Fibroblast of lung (primary cell): ENCODE results near the gene PPM1E. TPM values are rescaled to one million over a fixed set of nuclear protein-coding genes. Genes with fewer than 3 reads are reported as not detected.

Experiments
- DNase-seq, 2 donors: peaks; one replicate each; pipeline versions ENCODE4 v3.0.0 to v3.0.0-alpha.2; 2010; ENCODE audit warnings: low read depth in 2 of 2
- H2AFZ ChIP-seq: 2 replicates; pipeline ENCODE4 v1.5.1; 2012; ENCODE audit warnings: low read length, control low read depth, inconsistent platforms
- H3K27ac ChIP-seq: 2 replicates; pipeline ENCODE4 v1.5.1; 2011; ENCODE audit warnings: low read length, control low read depth; ENCODE audit not compliant: insufficient read depth
- H3K27me3 ChIP-seq: 2 replicates; pipeline ENCODE4 v1.5.1; 2011; ENCODE audit warnings: mild to moderate bottlenecking, low read length; ENCODE audit not compliant: control insufficient read depth, insufficient read depth
- H3K36me3 ChIP-seq: 2 replicates; pipeline ENCODE4 v1.5.1; 2011; ENCODE audit warnings: low read length; ENCODE audit not compliant: control insufficient read depth, insufficient read depth
- H3K4me1 ChIP-seq: 2 replicates; pipeline ENCODE4 v1.5.1; 2011; ENCODE audit warnings: low read length; ENCODE audit not compliant: control insufficient read depth, insufficient read depth; ENCODE audit errors: extremely low read depth
- H3K4me2 ChIP-seq: 2 replicates; pipeline ENCODE4 v1.5.1; 2011; ENCODE audit warnings: low read length, control low read depth; ENCODE audit not compliant: insufficient read depth; ENCODE audit errors: extremely low read depth
- H3K4me3 ChIP-seq, 4 experiments: fragments of 200-600 bp in 1 of 4; sonication (generic) in 1 of 4; replicated peaks in 1 of 4; 2 replicates each; pipeline ENCODE4 v1.5.1; 2011 to 2016; ENCODE audit warnings: low read length in 4 of 4, low read depth in 3 of 4, mild to moderate bottlenecking in 3 of 4, control low read depth in 2 of 4, inconsistent platforms in 1 of 4, mixed read lengths in 1 of 4; ENCODE audit not compliant: insufficient read depth in 1 of 4; ENCODE audit errors: control extremely low read depth in 1 of 4
- H3K79me2 ChIP-seq: 2 replicates; pipeline ENCODE4 v1.5.1; 2012; ENCODE audit warnings: mild to moderate bottlenecking, low read length, inconsistent platforms; ENCODE audit not compliant: control insufficient read depth, insufficient read depth
- H3K9ac ChIP-seq: 2 replicates; pipeline ENCODE4 v1.5.1; 2011; ENCODE audit warnings: mild to moderate bottlenecking, low read length, control low read depth; ENCODE audit not compliant: insufficient read depth
- H3K9me3 ChIP-seq: 2 replicates; pipeline ENCODE4 v1.5.1; 2012; ENCODE audit warnings: low read depth, low read length; ENCODE audit not compliant: control insufficient read depth, insufficient read depth
- H4K20me1 ChIP-seq: 2 replicates; pipeline ENCODE4 v1.5.1; 2011; ENCODE audit warnings: low read length; ENCODE audit not compliant: control insufficient read depth, insufficient read depth; ENCODE audit errors: extremely low read depth
- EZH2 ChIP-seq: IDR thresholded peaks from 2 replicates; pipeline ENCODE4 v1.5.1; 2012; ENCODE audit warnings: low read length, control low read depth, mild to moderate bottlenecking; ENCODE audit errors: missing control alignments
- polyA plus RNA-seq, 2 donors: library from polyadenylated mRNA; depleted of rRNA in 1 of 2; stranded (reverse) in 1 of 2; unstranded in 1 of 2; fragments of >200 nt; gene quantifications; 2 replicates each; pipeline ENCODE4 v1.2.1, GENCODE V29; 2011 to 2012; ENCODE audit warnings: missing spikeins in 1 of 2
- total RNA-seq: library from RNA; depleted of rRNA; stranded (reverse); fragments of >200 nt; gene quantifications from 2 replicates; pipeline ENCODE4 v1.2.1, GENCODE V29; 2014
- TF ChIP-seq, protein P1 (sequence below), 2 donors: IDR thresholded peaks in 1 of 2; conservative IDR thresholded peaks in 1 of 2; 1 replicate in 1 of 2; 2 replicates in 1 of 2; pipeline ENCODE4 v1.5.1; 2011 to 2012; ENCODE audit warnings: low read length in 2 of 2, control low read depth in 1 of 2, inconsistent platforms in 1 of 2, low read depth in 1 of 2, mild to moderate bottlenecking in 1 of 2

PPM1E gene
- total and polyA plus RNA-seq, 2 donors (not counting 1 experiment from before 2014, with no cell fraction given), result 0.02 to 0.50 TPM

DNA sequence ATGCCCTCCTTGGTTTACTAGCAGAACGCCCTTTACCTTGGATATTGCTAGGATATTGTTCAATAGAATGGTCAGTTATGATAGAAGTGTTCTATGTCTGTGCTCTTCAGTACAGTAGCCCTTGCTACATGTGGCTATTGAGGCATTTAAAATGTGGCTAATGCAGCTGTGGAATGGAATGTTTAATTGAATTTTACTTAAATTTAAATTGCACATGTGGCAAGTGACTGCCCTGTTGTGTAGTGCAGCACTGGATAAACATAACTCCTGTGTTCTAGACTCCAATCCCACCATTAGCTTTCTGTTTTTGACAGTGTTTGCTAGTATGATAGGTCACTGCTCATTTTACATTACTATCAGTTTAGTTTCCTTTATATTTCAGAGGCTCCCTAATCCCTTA, 33.4 kb upstream of the PPM1E start:
- Histone ChIP-seq H2AFZ (no peak overlapping the region), H3K27me3 (no peaks in the 10 kb centered on the region), H3K79me2 (no peaks in the 10 kb centered on the region), H3K9ac (no peak overlapping the region), H3K4me2 (no peak overlapping the region), H4K20me1 (no peaks in the 10 kb centered on the region), H3K36me3 (no peaks in the 10 kb centered on the region), H3K27ac (no peak overlapping the region), H3K9me3 (no peaks in the 10 kb centered on the region), H3K4me1 (no peaks in the 10 kb centered on the region), H3K4me3 (no peak overlapping the region)
- DNase-seq, result no peak
- TF ChIP-seq EZH2, result no peak
- TF ChIP-seq, protein P1, sequence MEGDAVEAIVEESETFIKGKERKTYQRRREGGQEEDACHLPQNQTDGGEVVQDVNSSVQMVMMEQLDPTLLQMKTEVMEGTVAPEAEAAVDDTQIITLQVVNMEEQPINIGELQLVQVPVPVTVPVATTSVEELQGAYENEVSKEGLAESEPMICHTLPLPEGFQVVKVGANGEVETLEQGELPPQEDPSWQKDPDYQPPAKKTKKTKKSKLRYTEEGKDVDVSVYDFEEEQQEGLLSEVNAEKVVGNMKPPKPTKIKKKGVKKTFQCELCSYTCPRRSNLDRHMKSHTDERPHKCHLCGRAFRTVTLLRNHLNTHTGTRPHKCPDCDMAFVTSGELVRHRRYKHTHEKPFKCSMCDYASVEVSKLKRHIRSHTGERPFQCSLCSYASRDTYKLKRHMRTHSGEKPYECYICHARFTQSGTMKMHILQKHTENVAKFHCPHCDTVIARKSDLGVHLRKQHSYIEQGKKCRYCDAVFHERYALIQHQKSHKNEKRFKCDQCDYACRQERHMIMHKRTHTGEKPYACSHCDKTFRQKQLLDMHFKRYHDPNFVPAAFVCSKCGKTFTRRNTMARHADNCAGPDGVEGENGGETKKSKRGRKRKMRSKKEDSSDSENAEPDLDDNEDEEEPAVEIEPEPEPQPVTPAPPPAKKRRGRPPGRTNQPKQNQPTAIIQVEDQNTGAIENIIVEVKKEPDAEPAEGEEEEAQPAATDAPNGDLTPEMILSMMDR (conservative IDR thresholded peaks at IDR 0.05 in 1 of 2, IDR thresholded peaks at IDR 0.05 in 1 of 2; ENCODE audit: low read depth in 1 of 2, low read length in 2 of 2), result no peak

DNA sequence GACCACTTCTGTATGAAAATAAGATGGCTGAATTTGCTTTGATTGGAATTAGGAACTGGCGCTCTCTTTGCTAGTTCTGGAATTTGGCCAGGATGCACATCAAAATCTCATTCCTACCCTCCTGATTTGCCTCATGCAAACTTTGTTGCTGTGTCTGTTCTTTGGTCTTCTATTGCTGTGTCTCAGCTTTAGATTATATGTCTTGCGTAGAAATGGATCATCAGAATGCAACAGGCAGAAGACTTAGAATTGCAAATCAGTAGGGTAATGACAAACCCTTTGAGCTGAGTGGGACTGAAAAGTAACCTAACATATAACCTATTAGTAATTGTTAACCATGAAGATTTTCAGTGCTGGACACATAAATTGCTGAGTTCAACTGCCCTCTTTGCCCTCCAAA, 33.0 kb upstream of the PPM1E start:
- Histone ChIP-seq H3K36me3 (no peaks in the 10 kb centered on the region), H3K4me2 (no peak overlapping the region), H4K20me1 (no peaks in the 10 kb centered on the region), H3K4me1 (no peaks in the 10 kb centered on the region), H3K27me3 (no peaks in the 10 kb centered on the region), H3K79me2 (no peaks in the 10 kb centered on the region), H3K9me3 (no peaks in the 10 kb centered on the region), H2AFZ (no peak overlapping the region), H3K27ac (no peak overlapping the region), H3K9ac (no peak overlapping the region), H3K4me3 (no peak overlapping the region)
- TF ChIP-seq EZH2, result no peak
- TF ChIP-seq, protein P1 (conservative IDR thresholded peaks at IDR 0.05 in 1 of 2, IDR thresholded peaks at IDR 0.05 in 1 of 2; ENCODE audit: low read depth in 1 of 2, low read length in 2 of 2), result no peak
- no peak for DNase-seq

DNA sequence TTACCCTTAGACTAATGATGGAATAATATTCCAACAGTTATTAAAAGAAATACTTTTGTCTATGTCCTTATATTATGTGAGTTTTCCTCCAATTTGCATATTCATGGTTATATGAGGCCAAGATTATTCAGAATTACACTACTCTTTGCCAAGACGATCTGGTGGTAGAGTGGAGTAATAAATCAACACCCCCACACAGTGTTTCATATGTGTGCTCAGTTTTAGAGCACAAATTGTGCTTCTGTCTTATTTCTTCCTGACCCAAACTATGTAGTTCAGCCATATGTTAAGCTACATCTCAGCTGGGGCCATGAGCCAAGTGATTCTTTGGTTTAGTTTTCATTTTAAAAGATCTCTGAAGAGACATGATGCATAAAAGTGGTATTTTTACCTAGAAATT, 26.9 kb upstream of the PPM1E start:
- H3K4me1 ChIP-seq, result no peaks in the 10 kb centered on the region
- peak; percentile 12 to 34 for DNase-seq
- no peak overlapping the region for H3K4me3 ChIP-seq
- no peaks in the 10 kb centered on the region for H3K9me3 ChIP-seq
- no peaks in the 10 kb centered on the region for H3K27me3 ChIP-seq
- no peak overlapping the region for H3K27ac ChIP-seq
- TF ChIP-seq, protein P1 (conservative IDR thresholded peaks at IDR 0.05 in 1 of 2, IDR thresholded peaks at IDR 0.05 in 1 of 2; ENCODE audit: low read depth in 1 of 2, low read length in 2 of 2), result no peak
- TF ChIP-seq EZH2, result no peak
- no peaks in the 10 kb centered on the region for H3K36me3 ChIP-seq
- H3K9ac ChIP-seq, result no peak overlapping the region
- no peaks in the 10 kb centered on the region for H3K79me2 ChIP-seq
- H4K20me1 ChIP-seq, result no peaks in the 10 kb centered on the region
- no peak overlapping the region for H2AFZ ChIP-seq
- H3K4me2 ChIP-seq, result no peak overlapping the region
